ENCODE data around the gene TSR3.

The TSR3 gene

GRCh38 chr16:1315081-1316032 is 36.3 kb downstream of the TSR3 start:
- H3K27me3 ChIP-seq (ENCODE audit: control insufficient read depth in 1 of 2, insufficient read depth in 2 of 2, low read length in 2 of 2), result no peaks in the 10 kb centered on the region
- H3K4me3 ChIP-seq (ENCODE audit: low read depth in 1 of 2, low read length in 2 of 2), result no peak overlapping the region
- no peak overlapping the region for H3K27ac ChIP-seq (ENCODE audit: low read depth, low read length)
- peaks cover 66% of the 10 kb centered on the region for H3K36me3 ChIP-seq (ENCODE audit: insufficient read depth, low read length)
- no peaks in the 10 kb centered on the region for H3K9me3 ChIP-seq (ENCODE audit: low read length)
- H3K4me1 ChIP-seq (ENCODE audit: insufficient read depth, low read length), result peaks cover 28% of the 10 kb centered on the region
- no peak overlapping the region for H3K9ac ChIP-seq (ENCODE audit: low read length)

GRCh38 chr16:1314399-1315068 is 37.1 kb downstream of the TSR3 start:
- H3K4me1 ChIP-seq (ENCODE audit: insufficient read depth, low read length), result peaks cover 30% of the 10 kb centered on the region
- H3K9me3 ChIP-seq (ENCODE audit: low read length), result no peaks in the 10 kb centered on the region
- peaks cover 58% of the 10 kb centered on the region for H3K36me3 ChIP-seq (ENCODE audit: insufficient read depth, low read length)
- no peak overlapping the region for H3K27ac ChIP-seq (ENCODE audit: low read depth, low read length)
- no peaks in the 10 kb centered on the region for H3K27me3 ChIP-seq (ENCODE audit: control insufficient read depth in 1 of 2, insufficient read depth in 2 of 2, low read length in 2 of 2)
- no peak overlapping the region for H3K4me3 ChIP-seq (ENCODE audit: low read depth in 1 of 2, low read length in 2 of 2)
- H3K9ac ChIP-seq (ENCODE audit: low read length), result no peak overlapping the region

GRCh38 chr16:1313721-1314369 is 37.8 kb downstream of the TSR3 start:
- Histone ChIP-seq H3K36me3 (ENCODE audit: insufficient read depth, low read length) (peaks cover 51% of the 10 kb centered on the region), H3K27me3 (ENCODE audit: control insufficient read depth in 1 of 2, insufficient read depth in 2 of 2, low read length in 2 of 2) (no peaks in the 10 kb centered on the region), H3K9ac (ENCODE audit: low read length) (no peak overlapping the region), H3K4me3 (ENCODE audit: low read depth in 1 of 2, low read length in 2 of 2) (no peak overlapping the region), H3K4me1 (ENCODE audit: insufficient read depth, low read length) (peaks cover 30% of the 10 kb centered on the region), H3K9me3 (ENCODE audit: low read length) (no peaks in the 10 kb centered on the region), H3K27ac (ENCODE audit: low read depth, low read length) (no peak overlapping the region)

GRCh38 chr16:1312903-1313302 is 38.8 kb downstream of the TSR3 start:
- H3K4me1 ChIP-seq (ENCODE audit: insufficient read depth, low read length), result peaks cover 30% of the 10 kb centered on the region
- no peak overlapping the region for H3K9ac ChIP-seq (ENCODE audit: low read length)
- H3K27ac ChIP-seq (ENCODE audit: low read depth, low read length), result no peak overlapping the region

GRCh38 chr16:1312467-1312816 is 39.2 kb downstream of the TSR3 start:
- Histone ChIP-seq H3K36me3 (ENCODE audit: insufficient read depth, low read length) (peaks cover 37% of the 10 kb centered on the region), H3K4me3 (ENCODE audit: low read depth in 1 of 2, low read length in 2 of 2) (peak overlapping the region in 1 of 2 donors; percentile 99)

More at GRCh38 chr16:1312903-1313302, 38.8 kb downstream of the TSR3 start:
- H3K9me3 ChIP-seq (ENCODE audit: low read length), result no peaks in the 10 kb centered on the region
- H3K4me3 ChIP-seq (ENCODE audit: low read depth in 1 of 2, low read length in 2 of 2), result no peak overlapping the region
- H3K27me3 ChIP-seq (ENCODE audit: control insufficient read depth in 1 of 2, insufficient read depth in 2 of 2, low read length in 2 of 2), result no peaks in the 10 kb centered on the region
- peaks cover 42% of the 10 kb centered on the region for H3K36me3 ChIP-seq (ENCODE audit: insufficient read depth, low read length)

GRCh38 chr16:1311738-1312466 is 39.8 kb downstream of the TSR3 start:
- Histone ChIP-seq H3K27ac (ENCODE audit: low read depth, low read length) (peak overlapping the region; percentile 68), H3K9me3 (ENCODE audit: low read length) (no peaks in the 10 kb centered on the region), H3K4me1 (ENCODE audit: insufficient read depth, low read length) (peaks cover 30% of the 10 kb centered on the region), H3K9ac (ENCODE audit: low read length) (peak overlapping the region; percentile 77), H3K4me3 (ENCODE audit: low read depth in 1 of 2, low read length in 2 of 2) (peak overlapping the region; percentile 9 to 99), H3K36me3 (ENCODE audit: insufficient read depth, low read length) (peaks cover 32% of the 10 kb centered on the region), H3K27me3 (ENCODE audit: control insufficient read depth in 1 of 2, insufficient read depth in 2 of 2, low read length in 2 of 2) (no peaks in the 10 kb centered on the region)

More at GRCh38 chr16:1312467-1312816, 39.2 kb downstream of the TSR3 start:
- Histone ChIP-seq H3K27me3 (ENCODE audit: control insufficient read depth in 1 of 2, insufficient read depth in 2 of 2, low read length in 2 of 2) (no peaks in the 10 kb centered on the region), H3K9ac (ENCODE audit: low read length) (no peak overlapping the region), H3K27ac (ENCODE audit: low read depth, low read length) (no peak overlapping the region), H3K9me3 (ENCODE audit: low read length) (no peaks in the 10 kb centered on the region), H3K4me1 (ENCODE audit: insufficient read depth, low read length) (peaks cover 30% of the 10 kb centered on the region)

GRCh38 chr16:1311212-1311737 is 40.4 kb downstream of the TSR3 start:
- Histone ChIP-seq H3K27me3 (ENCODE audit: control insufficient read depth in 1 of 2, insufficient read depth in 2 of 2, low read length in 2 of 2) (no peaks in the 10 kb centered on the region), H3K9me3 (ENCODE audit: low read length) (no peaks in the 10 kb centered on the region), H3K36me3 (ENCODE audit: insufficient read depth, low read length) (peaks cover 25% of the 10 kb centered on the region), H3K9ac (ENCODE audit: low read length) (peak overlapping the region; percentile 77), H3K27ac (ENCODE audit: low read depth, low read length) (peak overlapping the region; percentile 68), H3K4me1 (ENCODE audit: insufficient read depth, low read length) (peaks cover 30% of the 10 kb centered on the region), H3K4me3 (ENCODE audit: low read depth in 1 of 2, low read length in 2 of 2) (peak overlapping the region; percentile 68 to 99)

- peaks cover 21% of the 10 kb centered on the region for H3K36me3 ChIP-seq (ENCODE audit: insufficient read depth, low read length)
- peak overlapping the region; percentile 68 to 99 for H3K4me3 ChIP-seq (ENCODE audit: low read depth in 1 of 2, low read length in 2 of 2)
- H3K27ac ChIP-seq (ENCODE audit: low read depth, low read length), result peak overlapping the region; percentile 68
- H3K9me3 ChIP-seq (ENCODE audit: low read length), result no peaks in the 10 kb centered on the region
- H3K4me1 ChIP-seq (ENCODE audit: insufficient read depth, low read length), result peaks cover 30% of the 10 kb centered on the region
- no peaks in the 10 kb centered on the region for H3K27me3 ChIP-seq (ENCODE audit: control insufficient read depth in 1 of 2, insufficient read depth in 2 of 2, low read length in 2 of 2)
- H3K9ac ChIP-seq (ENCODE audit: low read length), result peak overlapping the region; percentile 77
Observed at GRCh38 chr16:1310832-1311200, 40.9 kb downstream of the TSR3 start.

- no peaks in the 10 kb centered on the region for H3K9me3 ChIP-seq (ENCODE audit: low read length)
- peak overlapping the region; percentile 68 to 99 for H3K4me3 ChIP-seq (ENCODE audit: low read depth in 1 of 2, low read length in 2 of 2)
- H3K9ac ChIP-seq (ENCODE audit: low read length), result peak overlapping the region; percentile 77
- peak overlapping the region; percentile 68 for H3K27ac ChIP-seq (ENCODE audit: low read depth, low read length)
- H3K36me3 ChIP-seq (ENCODE audit: insufficient read depth, low read length), result peaks cover 14% of the 10 kb centered on the region
- no peaks in the 10 kb centered on the region for H3K27me3 ChIP-seq (ENCODE audit: control insufficient read depth in 1 of 2, insufficient read depth in 2 of 2, low read length in 2 of 2)
- H3K4me1 ChIP-seq (ENCODE audit: insufficient read depth, low read length), result peaks cover 30% of the 10 kb centered on the region
Observed at GRCh38 chr16:1309888-1310831, 41.5 kb downstream of the TSR3 start.
